AG04449 (cell line): ENCODE results near the gene AHRR.

Source experiments
- CTCF ChIA-PET: fragments of 350-600 bp; formaldehyde crosslinking; extraction: SDS; loops from one replicate; lab custom pipeline; 2021; ENCODE audit warnings: antibody characterized with exemption; lab: Yijun Ruan, JAX
- POLR2A ChIA-PET: fragments of 400-600, 350-600 bp; formaldehyde crosslinking; extraction: SDS; loops from one replicate; lab custom pipeline; 2020; ENCODE audit warnings: antibody characterized with exemption, inconsistent platforms; lab: Yijun Ruan, JAX
- DNase-seq: peaks from one replicate; pipeline ENCODE4 v3.0.0-alpha.2; 2010; ENCODE audit warnings: low read depth, low spot score
- H3K4me3 ChIP-seq: 2 replicates; pipeline ENCODE4 v1.5.1; 2011; ENCODE audit warnings: low read depth, mild to moderate bottlenecking, control low read depth, low read length
- CTCF ChIP-seq: IDR thresholded peaks from one replicate; pipeline ENCODE4 v1.5.1; 2011; ENCODE audit warnings: mild to moderate bottlenecking, moderate library complexity, low read length, control low read depth, inconsistent platforms; ENCODE audit not compliant: insufficient read depth; ENCODE audit errors: missing control alignments

The AHRR gene

DNA sequence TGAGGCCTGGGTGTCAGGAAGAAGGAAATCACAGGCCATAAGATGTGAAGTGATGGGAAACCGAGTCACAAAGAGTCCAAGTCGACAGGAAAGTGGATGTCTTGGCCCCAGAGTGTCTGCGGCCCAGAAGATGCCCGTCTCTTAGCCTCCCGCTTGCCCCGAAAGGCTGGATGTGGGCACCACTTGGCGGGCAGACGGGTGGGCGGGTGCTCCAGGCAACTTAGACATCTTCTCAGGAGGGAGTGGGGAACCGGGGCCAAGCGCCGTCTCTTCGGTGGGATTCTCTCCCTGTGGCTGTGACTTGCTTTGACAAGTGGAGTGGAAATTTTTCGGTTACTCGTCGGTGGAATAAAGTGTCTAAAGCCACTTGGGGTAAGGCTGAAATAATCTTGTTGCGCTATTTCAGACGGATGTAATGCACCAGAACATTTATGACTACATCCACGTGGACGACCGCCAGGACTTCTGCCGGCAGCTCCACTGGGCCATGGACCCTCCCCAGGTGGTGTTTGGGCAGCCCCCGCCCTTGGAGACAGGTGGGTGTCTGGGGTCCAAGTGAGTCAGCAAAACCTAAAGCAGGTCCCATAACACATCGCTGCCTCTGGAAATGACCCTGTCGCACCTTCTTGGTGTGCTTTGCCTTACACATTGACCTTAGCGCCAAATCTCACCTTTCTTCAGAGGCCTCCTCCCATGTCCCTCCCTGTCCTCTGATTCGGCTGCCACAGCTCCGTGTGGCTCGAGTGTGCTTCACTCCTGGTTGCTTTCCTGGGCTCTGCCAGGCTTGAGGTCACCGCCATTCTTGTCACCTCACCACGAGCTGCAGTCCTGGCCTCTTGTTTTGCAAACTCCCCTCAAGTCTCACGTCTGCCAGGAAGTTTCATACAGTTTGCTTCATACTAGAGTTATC, 101.1 kb downstream of the AHRR start:
- ChIA-PET CTCF (no interaction called here), POLR2A (no interaction called here)

GRCh38 chr5:423233-423565, 101.7 kb downstream of the AHRR start:
- TF ChIP-seq CTCF: no peak
- CTCF ChIA-PET: no interaction called here
- no peak for DNase-seq
- no peak overlapping the region for H3K4me3 ChIP-seq
- POLR2A ChIA-PET: no interaction called here

More for the DNA sequence above, 101.1 kb downstream of the AHRR start:
- TF ChIP-seq CTCF: no peak
- H3K4me3 ChIP-seq: no peak overlapping the region
- no peak for DNase-seq

DNA sequence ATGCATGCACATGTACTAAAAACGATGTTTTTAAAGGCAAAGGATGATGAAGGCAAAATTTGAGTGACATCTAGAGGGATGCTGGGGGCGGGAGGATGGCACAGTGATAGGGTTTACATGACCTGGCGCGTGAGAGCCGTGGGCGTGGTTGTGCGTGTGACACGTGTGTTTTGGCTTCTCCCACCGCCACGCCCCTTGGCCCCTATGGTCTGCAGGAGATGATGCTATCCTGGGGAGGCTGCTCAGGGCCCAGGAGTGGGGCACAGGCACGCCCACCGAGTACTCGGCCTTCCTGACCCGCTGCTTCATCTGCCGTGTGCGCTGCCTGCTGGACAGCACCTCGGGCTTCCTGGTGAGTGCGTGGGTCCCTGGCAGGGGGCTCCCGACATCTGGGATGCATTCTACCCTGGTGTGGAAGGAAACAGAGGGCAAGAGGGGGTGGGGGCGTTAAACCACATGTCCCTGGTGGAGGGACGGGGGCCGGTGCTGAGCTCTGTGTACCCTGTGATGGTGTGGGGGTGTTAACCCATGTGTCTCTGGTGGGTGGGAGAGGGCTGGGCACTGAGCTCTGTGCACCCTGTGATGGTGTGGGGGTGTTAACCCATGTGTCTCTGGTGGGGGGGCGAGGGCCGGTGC, 102.2 kb downstream of the AHRR start:
- ChIA-PET POLR2A (no interaction called here), CTCF (interaction anchor here (1.6 to 1.9 kb wide), 3 partner anchors 11 to 107 kb away, joined by 3 to 10 read pairs (median 6); no protein-coding TSS in a partner anchor)
- no peak for TF ChIP-seq CTCF

GRCh38 chr5:424301-425110, 103.0 kb downstream of the AHRR start:
- TF ChIP-seq CTCF: no peak
- DNase-seq: no peak
- ChIA-PET CTCF (interaction anchor here (1.2 to 1.9 kb wide), 4 partner anchors 10 to 108 kb away, joined by 3 to 10 read pairs (median 4); no protein-coding TSS in a partner anchor), POLR2A (no interaction called here)
- no peak overlapping the region for H3K4me3 ChIP-seq

More for the DNA sequence above, 102.2 kb downstream of the AHRR start:
- no peak overlapping the region for H3K4me3 ChIP-seq
- DNase-seq: no peak

- no peak overlapping the region for H3K4me3 ChIP-seq
- DNase-seq: no peak
- ChIA-PET POLR2A (no interaction called here), CTCF (interaction anchor here (0.7 to 1.9 kb wide), 5 partner anchors 14 to 109 kb away, joined by 3 to 10 read pairs (median 3); no protein-coding TSS in a partner anchor)
- no peak for TF ChIP-seq CTCF
Observed at GRCh38 chr5:425714-426113, 104.2 kb downstream of the AHRR start.
